ENCODE data around the gene SFRP4. TPM values are rescaled to one million over a fixed set of nuclear protein-coding genes. Genes with fewer than 3 reads are reported as not detected.

SFRP4 gene
- total and polyA plus RNA-seq, 2 of the 4 experiments (the other 2 are of a cell fraction) = not detected

DNA sequence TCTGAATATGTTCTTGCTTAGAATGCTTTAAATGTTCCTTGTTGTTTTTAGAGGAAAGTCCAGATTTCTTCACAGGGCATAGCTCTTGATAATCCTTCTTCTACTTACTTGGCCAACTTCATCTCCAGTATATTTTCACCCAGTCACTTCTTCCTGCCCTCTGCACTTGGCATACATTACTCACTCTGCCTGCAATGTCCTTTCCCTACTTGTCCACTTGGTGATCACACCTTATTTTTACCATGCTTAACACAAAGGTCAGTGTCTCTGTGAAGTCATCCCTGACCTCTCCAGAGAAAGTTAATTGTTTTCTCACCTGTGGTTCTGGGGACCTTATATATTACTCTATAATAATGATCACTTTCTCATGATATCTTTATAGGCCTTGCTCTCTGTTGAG lies 23.3 kb downstream of the SFRP4 start:
- no TSS peak for BruUV-seq (replicated peaks)
- Histone ChIP-seq H2BK20ac (ENCODE audit: low read depth, low read length) (no peak overlapping the region), H4K5ac (ENCODE audit: low read depth, low read length) (no peak overlapping the region), H2BK15ac (ENCODE audit: low read depth, low read length) (no peak overlapping the region), H3K18ac (ENCODE audit: low read depth, low read length) (no peak overlapping the region), H3K36me3 (ENCODE audit: control insufficient read depth, insufficient read depth, low read length) (no peaks in the 10 kb centered on the region), H4K91ac (ENCODE audit: insufficient read depth, low read depth, low read length) (no peak overlapping the region), H3K79me1 (ENCODE audit: low read depth in 1 of 2, low read length in 2 of 2) (no peaks in the 10 kb centered on the region), H3K4me2 (ENCODE audit: low read depth, low read length) (no peak overlapping the region), H3K56ac (ENCODE audit: extremely low read depth, insufficient read depth, low read length) (no peak overlapping the region), H3K27ac (ENCODE audit: insufficient read depth, low read length) (no peak overlapping the region), H4K8ac (ENCODE audit: low read depth in 2 of 2, low read length in 2 of 2) (no peak overlapping the region), H2BK5ac (ENCODE audit: low read depth, low read length, poor library complexity, severe bottlenecking) (no peak overlapping the region), H3K9me1 (ENCODE audit: insufficient read depth, low read length) (no peaks in the 10 kb centered on the region), H2BK120ac (ENCODE audit: low read depth, low read length) (no peak overlapping the region), H3K9me3 (ENCODE audit: control insufficient read depth, insufficient read depth, low read length) (peaks cover 2% of the 10 kb centered on the region; the same call in 1 of the 2 replicates), H3K23ac (ENCODE audit: low read depth, low read length) (no peak overlapping the region), H3K9ac (ENCODE audit: low read depth, low read length) (no peak overlapping the region), H2AFZ (replicated peaks; ENCODE audit: low read length, poor library complexity) (no peak overlapping the region), H3K14ac (replicated peaks; ENCODE audit: low read depth, low read length) (no peak overlapping the region), H3K27me3 (ENCODE audit: control insufficient read depth, insufficient read depth, low read length) (no peaks in the 10 kb centered on the region), H3K4me3 (ENCODE audit: insufficient read depth, low read depth, low read length) (no peak overlapping the region), H3K4ac (ENCODE audit: low read depth, low read length) (no peak overlapping the region), H3K4me1 (ENCODE audit: control insufficient read depth, insufficient read depth, low read length) (no peaks in the 10 kb centered on the region), H2AK5ac (ENCODE audit: low read depth, low read length) (no peak overlapping the region), H2AK9ac (replicated peaks; ENCODE audit: low read depth, low read length, poor library complexity) (no peak overlapping the region), H4K20me1 (ENCODE audit: insufficient read depth, low read length) (no peaks in the 10 kb centered on the region)
- TF ChIP-seq CHD1 (IDR thresholded peaks at IDR 0.05; ENCODE audit: low read depth, low read length) (no peak), SMC3 (IDR thresholded peaks at IDR 0.05; ENCODE audit: low read depth, low read length) (no peak), FOS (IDR thresholded peaks at IDR 0.05; ENCODE audit: low read depth, low read length) (no peak), MAZ (IDR thresholded peaks at IDR 0.05; ENCODE audit: borderline replicate concordance, low read depth, low read length) (no peak), MAFK (IDR thresholded peaks at IDR 0.05; ENCODE audit: low read depth, low read length) (no peak), RAD21 (IDR thresholded peaks at IDR 0.05; ENCODE audit: low read length) (no peak), RCOR1 (IDR thresholded peaks at IDR 0.05; ENCODE audit: insufficient replicate concordance, low read length) (no peak), NFE2L2 (IDR thresholded peaks at IDR 0.05; ENCODE audit: low read depth, low read length) (no peak), BHLHE40 (IDR thresholded peaks at IDR 0.05; ENCODE audit: low read depth, low read length) (no peak), RFX5 (IDR thresholded peaks at IDR 0.05; ENCODE audit: low read depth, low read length) (no peak), CEBPB (IDR thresholded peaks at IDR 0.05; ENCODE audit: low read depth, low read length) (no peak), POLR2A (IDR thresholded peaks at IDR 0.05; ENCODE audit: low read depth, low read length) (no peak), MXI1 (IDR thresholded peaks at IDR 0.05; ENCODE audit: borderline replicate concordance, low read depth, low read length) (no peak), USF2 (IDR thresholded peaks at IDR 0.05; ENCODE audit: low read depth, low read length) (no peak)
- TF ChIP-seq, protein P1, sequence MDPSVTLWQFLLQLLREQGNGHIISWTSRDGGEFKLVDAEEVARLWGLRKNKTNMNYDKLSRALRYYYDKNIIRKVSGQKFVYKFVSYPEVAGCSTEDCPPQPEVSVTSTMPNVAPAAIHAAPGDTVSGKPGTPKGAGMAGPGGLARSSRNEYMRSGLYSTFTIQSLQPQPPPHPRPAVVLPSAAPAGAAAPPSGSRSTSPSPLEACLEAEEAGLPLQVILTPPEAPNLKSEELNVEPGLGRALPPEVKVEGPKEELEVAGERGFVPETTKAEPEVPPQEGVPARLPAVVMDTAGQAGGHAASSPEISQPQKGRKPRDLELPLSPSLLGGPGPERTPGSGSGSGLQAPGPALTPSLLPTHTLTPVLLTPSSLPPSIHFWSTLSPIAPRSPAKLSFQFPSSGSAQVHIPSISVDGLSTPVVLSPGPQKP (IDR thresholded peaks at IDR 0.05; ENCODE audit: borderline replicate concordance, low read depth, low read length) = no peak
- TF ChIP-seq, protein P2, sequence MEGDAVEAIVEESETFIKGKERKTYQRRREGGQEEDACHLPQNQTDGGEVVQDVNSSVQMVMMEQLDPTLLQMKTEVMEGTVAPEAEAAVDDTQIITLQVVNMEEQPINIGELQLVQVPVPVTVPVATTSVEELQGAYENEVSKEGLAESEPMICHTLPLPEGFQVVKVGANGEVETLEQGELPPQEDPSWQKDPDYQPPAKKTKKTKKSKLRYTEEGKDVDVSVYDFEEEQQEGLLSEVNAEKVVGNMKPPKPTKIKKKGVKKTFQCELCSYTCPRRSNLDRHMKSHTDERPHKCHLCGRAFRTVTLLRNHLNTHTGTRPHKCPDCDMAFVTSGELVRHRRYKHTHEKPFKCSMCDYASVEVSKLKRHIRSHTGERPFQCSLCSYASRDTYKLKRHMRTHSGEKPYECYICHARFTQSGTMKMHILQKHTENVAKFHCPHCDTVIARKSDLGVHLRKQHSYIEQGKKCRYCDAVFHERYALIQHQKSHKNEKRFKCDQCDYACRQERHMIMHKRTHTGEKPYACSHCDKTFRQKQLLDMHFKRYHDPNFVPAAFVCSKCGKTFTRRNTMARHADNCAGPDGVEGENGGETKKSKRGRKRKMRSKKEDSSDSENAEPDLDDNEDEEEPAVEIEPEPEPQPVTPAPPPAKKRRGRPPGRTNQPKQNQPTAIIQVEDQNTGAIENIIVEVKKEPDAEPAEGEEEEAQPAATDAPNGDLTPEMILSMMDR (conservative IDR thresholded peaks at IDR 0.05; ENCODE audit: low read depth, low read length) = no peak
- POLR2A ChIA-PET (ENCODE audit: unreplicated experiment) = no interaction called here
- DNase-seq = no peak
- intact Hi-C loops (cut with micrococcal nuclease) (no loop called here), in situ Hi-C loops (cut with MboI; ENCODE audit: low sequenced_read_pairs) (no loop called here), dilution Hi-C loops (cut with HindIII; ENCODE audit: low sequenced_read_pairs, unreplicated experiment) (no loop called here)
- CTCF ChIA-PET = interaction anchor here (0.6 kb wide), 1 partner anchor 8 kb away, joined by 3 read pairs; no protein-coding TSS in a partner anchor
- ATAC-seq (ENCODE audit: low read depth) = no peak

All from IMR-90 (cell line).